K562 (cell line): ENCODE data around the gene DGCR8. TPM values are rescaled to one million over a fixed set of nuclear protein-coding genes. Genes with fewer than 3 reads are reported as not detected.

ENCODE experiments used
- CEBPB ChIP-seq: fragments of 450-650 bp; IDR thresholded peaks from 2 replicates; pipeline ENCODE4 v1.6.1; 2016; ENCODE audit warnings: missing genetic modification characterization, missing compliant biosample characterization
- CXXC5 ChIP-seq: fragments of 250-450 bp; sonication (Bioruptor Pico); IDR thresholded peaks from 2 replicates; pipeline ENCODE4 v1.8.0; 2022; ENCODE audit warnings: inconsistent platforms, mild to moderate bottlenecking, moderate library complexity
- DDX20 ChIP-seq: fragments of 450-650 bp; IDR thresholded peaks from 2 replicates; pipeline ENCODE4 v1.6.1; 2016; ENCODE audit warnings: missing genetic modification characterization, low read depth, mild to moderate bottlenecking, missing compliant biosample characterization, moderate library complexity
- ETV6 ChIP-seq, 3 experiments: fragments of 150-350 bp in 1 of 3; sonication (generic) in 1 of 3; formaldehyde crosslinking in 1 of 3; IDR thresholded peaks; 2 replicates each; pipeline versions ENCODE4 v1.6.1 to v1.8.0; 2014 to 2022; ENCODE audit warnings: borderline replicate concordance in 2 of 3, low read depth in 2 of 3, antibody characterized with exemption in 1 of 3, low read length in 1 of 3, mild to moderate bottlenecking in 1 of 3, missing genetic modification reagents in 1 of 3
- FOXJ2 ChIP-seq: fragments of 200-800 bp; sonication (Bioruptor generic); IDR thresholded peaks from 2 replicates; pipeline ENCODE4 v1.6.1; 2016; ENCODE audit warnings: missing genetic modification characterization, missing compliant biosample characterization
- GABPB2 ChIP-seq: fragments of 250-450 bp; sonication (Bioruptor Pico); conservative IDR thresholded peaks from 2 replicates; pipeline ENCODE4 v1.5.1; 2021; ENCODE audit warnings: mild to moderate bottlenecking
- HMG20A ChIP-seq: fragments of 450-650 bp; formaldehyde crosslinking; conservative IDR thresholded peaks from 2 replicates; pipeline ENCODE4 v1.4.0; 2020; ENCODE audit warnings: mild to moderate bottlenecking, mixed read lengths
- HNRNPL ChIP-seq: fragments of 200-400 bp; formaldehyde crosslinking; IDR thresholded peaks from 2 replicates; pipeline ENCODE4 v1.6.1; 2017; ENCODE audit warnings: low read depth, mild to moderate bottlenecking, low read length
- KLF10 ChIP-seq: fragments of 250-450 bp; sonication (Bioruptor Pico); IDR thresholded peaks from 2 replicates; pipeline ENCODE4 v1.6.1; 2021; ENCODE audit warnings: matching md5 sums
- MAFK ChIP-seq: IDR thresholded peaks from 2 replicates; pipeline ENCODE4 v1.6.1; 2011; ENCODE audit warnings: low read length, improper control_type of control experiment
- MIER1 ChIP-seq: fragments of 450-650 bp; IDR thresholded peaks from 2 replicates; pipeline ENCODE4 v1.6.1; 2016; ENCODE audit warnings: antibody characterized with exemption, mild to moderate bottlenecking, low read depth
- NFRKB ChIP-seq: fragments of 450-650 bp; IDR thresholded peaks from 2 replicates; pipeline ENCODE4 v1.6.1; 2016; ENCODE audit warnings: low read depth
- NR1H2 ChIP-seq: sonication (generic); formaldehyde crosslinking; IDR thresholded peaks from 2 replicates; pipeline ENCODE4 v1.4.0; 2020; ENCODE audit warnings: mild to moderate bottlenecking, missing genetic modification reagents
- PURB ChIP-seq: sonication (generic); formaldehyde crosslinking; IDR thresholded peaks from 2 replicates; pipeline ENCODE4 v1.9.0; 2021; ENCODE audit warnings: low read depth, mild to moderate bottlenecking, missing genetic modification reagents
- RBFOX2 ChIP-seq: fragments of 200-400 bp; formaldehyde crosslinking; IDR thresholded peaks from 2 replicates; pipeline ENCODE4 v1.6.1; 2017; ENCODE audit warnings: low read depth, mild to moderate bottlenecking, low read length, moderate library complexity
- U2AF2 ChIP-seq: fragments of 200-400 bp; formaldehyde crosslinking; optimal IDR thresholded peaks from 2 replicates; pipeline ENCODE3; 2017; ENCODE audit warnings: low read depth, mild to moderate bottlenecking, low read length
- ZNF124 ChIP-seq: sonication (generic); formaldehyde crosslinking; IDR thresholded peaks from 2 replicates; pipeline ENCODE4 v1.8.1; 2022; ENCODE audit warnings: missing genetic modification reagents
- ZNF217 ChIP-seq: sonication (generic); formaldehyde crosslinking; IDR thresholded peaks from 2 replicates; pipeline ENCODE4 v1.8.0; 2022; ENCODE audit warnings: mild to moderate bottlenecking, missing genetic modification reagents
- ZNF347 ChIP-seq: fragments of 450-650 bp; formaldehyde crosslinking; IDR thresholded peaks from 2 replicates; pipeline ENCODE4 v1.4.0; 2020; ENCODE audit warnings: low read depth, mild to moderate bottlenecking, moderate library complexity
- ZNF354B ChIP-seq: fragments of 250-450 bp; sonication (Bioruptor Pico); IDR thresholded peaks from 2 replicates; pipeline ENCODE4 v1.4.0; 2020
- ZSCAN29 ChIP-seq: fragments of 450-650 bp; IDR thresholded peaks from 2 replicates; pipeline ENCODE4 v1.6.1; 2017
- polyA plus RNA-seq, 8 experiments: library from polyadenylated mRNA; depleted of rRNA in 4 of 8; stranded (reverse) in 5 of 8; unstranded in 3 of 8; fragments of >200 nt; fragmentation: Nextera tagmentation in 2 of 8; fragmentation: Illumina TruSeq in 1 of 8; extraction: Ambion mirVana in 2 of 8; extraction: Trizol in 1 of 8; gene quantifications; 2 replicates each; pipeline versions ENCODE4 v1.2.1 to v1.2.3, GENCODE V29; 2011 to 2014; ENCODE audit warnings: inconsistent platforms in 1 of 8, missing spikeins in 1 of 8
- total RNA-seq, 7 experiments: library from RNA; depleted of rRNA in 6 of 7; stranded (reverse); fragments of >200 nt in 6 of 7; fragmentation: Illumina TruSeq in 2 of 7; extraction: Trizol in 2 of 7; gene quantifications; 2 replicates each; pipeline versions ENCODE4 v1.2.1 to v1.2.3, GENCODE V29; 2011 to 2021; ENCODE audit warnings: low replicate concordance in 1 of 7
- TF ChIP-seq, protein P1 (sequence below): fragments of 450-650 bp; formaldehyde crosslinking; IDR thresholded peaks from 2 replicates; pipeline ENCODE4 v1.4.0; 2020; ENCODE audit warnings: mild to moderate bottlenecking, moderate library complexity
- TF ChIP-seq, protein P2 (sequence below): fragments of 450-650 bp; IDR thresholded peaks from 2 replicates; pipeline ENCODE4 v1.6.1; 2016; ENCODE audit warnings: low read depth, mild to moderate bottlenecking, moderate library complexity
- TF ChIP-seq, protein P3 (sequence below): fragments of 450-650 bp; IDR thresholded peaks from 2 replicates; pipeline ENCODE4 v1.6.1; 2017; ENCODE audit warnings: antibody characterized with exemption
- TF ChIP-seq, protein P4 (sequence below): fragments of 450-650 bp; conservative IDR thresholded peaks from 2 replicates; pipeline ENCODE4 v1.6.1; 2016; ENCODE audit warnings: missing genetic modification characterization, low read depth, mild to moderate bottlenecking, missing compliant biosample characterization, moderate library complexity

DGCR8 gene
- total and polyA plus RNA-seq, 9 of the 15 experiments (the other 6 are each of a cell fraction or from before 2014, with no cell fraction given) = 5.9 to 144 (median 80.1) TPM

DNA sequence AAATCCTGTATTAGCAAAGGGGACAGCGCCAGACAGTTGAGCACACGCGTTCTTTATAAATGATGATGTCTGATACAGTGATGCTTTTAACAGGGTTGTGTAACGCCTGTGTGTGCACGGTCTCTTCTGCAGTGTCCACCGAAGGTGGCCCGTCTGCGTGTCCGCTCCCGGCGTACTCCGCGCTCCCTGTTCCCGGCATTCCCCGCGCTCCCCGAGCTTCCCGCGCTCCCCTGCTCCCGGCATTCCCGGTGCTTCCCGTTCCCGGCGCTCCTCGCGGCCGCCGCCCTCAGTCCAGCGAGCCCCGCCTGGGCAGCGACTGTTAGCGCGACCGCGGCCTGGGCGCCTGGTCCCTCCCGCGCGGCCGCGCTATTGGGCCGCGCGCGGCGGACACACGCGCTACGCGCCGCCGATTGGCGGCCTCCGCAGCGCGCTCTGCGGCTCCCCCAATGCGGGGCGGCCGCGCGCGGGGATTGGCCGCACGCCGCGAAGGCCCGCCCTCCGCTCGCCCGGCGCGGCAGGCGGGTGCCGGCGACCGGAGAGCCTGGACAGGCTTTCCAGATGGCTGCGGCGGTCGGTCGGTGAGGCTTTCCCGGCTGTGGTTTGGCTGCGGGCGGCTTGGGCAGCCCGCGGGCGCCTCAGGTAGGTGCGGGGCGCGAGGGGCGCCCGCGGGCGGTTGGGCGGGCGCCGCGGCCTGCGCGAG, at the start of gene DGCR8 (continued):
- TF ChIP-seq DDX20 (tag) = no peak
- peak; percentile 100 for TF ChIP-seq CXXC5
- no peak for TF ChIP-seq RBFOX2
- no peak for TF ChIP-seq ZNF217 (CRISPR knock-in tag)
- TF ChIP-seq ZSCAN29 = no peak
- no peak for TF ChIP-seq FOXJ2 (tag)
- peak; percentile 99 for TF ChIP-seq CEBPB
- TF ChIP-seq HMG20A = no peak
- TF ChIP-seq GABPB2 = peak; percentile 85; the same call in 1 of the 2 replicates
- TF ChIP-seq ZNF354B = no peak
- TF ChIP-seq KLF10 = no peak
- no peak for TF ChIP-seq MIER1
- TF ChIP-seq ETV6 (IDR thresholded peaks at IDR 0.05; ENCODE audit: borderline replicate concordance in 1 of 2, low read depth in 2 of 2, low read length in 1 of 2) = no peak; a peak in 1 of 4 replicates
- TF ChIP-seq ETV6 (CRISPR knock-in tag; IDR thresholded peaks at IDR 0.05; ENCODE audit: borderline replicate concordance) = no peak
- TF ChIP-seq NFRKB = no peak
- TF ChIP-seq NR1H2 = no peak
- TF ChIP-seq, protein P1, sequence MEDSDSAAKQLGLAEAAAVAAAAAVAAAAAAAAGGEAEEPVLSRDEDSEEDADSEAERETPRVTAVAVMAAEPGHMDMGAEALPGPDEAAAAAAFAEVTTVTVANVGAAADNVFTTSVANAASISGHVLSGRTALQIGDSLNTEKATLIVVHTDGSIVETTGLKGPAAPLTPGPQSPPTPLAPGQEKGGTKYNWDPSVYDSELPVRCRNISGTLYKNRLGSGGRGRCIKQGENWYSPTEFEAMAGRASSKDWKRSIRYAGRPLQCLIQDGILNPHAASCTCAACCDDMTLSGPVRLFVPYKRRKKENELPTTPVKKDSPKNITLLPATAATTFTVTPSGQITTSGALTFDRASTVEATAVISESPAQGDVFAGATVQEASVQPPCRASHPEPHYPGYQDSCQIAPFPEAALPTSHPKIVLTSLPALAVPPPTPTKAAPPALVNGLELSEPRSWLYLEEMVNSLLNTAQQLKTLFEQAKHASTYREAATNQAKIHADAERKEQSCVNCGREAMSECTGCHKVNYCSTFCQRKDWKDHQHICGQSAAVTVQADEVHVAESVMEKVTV = no peak
- TF ChIP-seq, protein P2, sequence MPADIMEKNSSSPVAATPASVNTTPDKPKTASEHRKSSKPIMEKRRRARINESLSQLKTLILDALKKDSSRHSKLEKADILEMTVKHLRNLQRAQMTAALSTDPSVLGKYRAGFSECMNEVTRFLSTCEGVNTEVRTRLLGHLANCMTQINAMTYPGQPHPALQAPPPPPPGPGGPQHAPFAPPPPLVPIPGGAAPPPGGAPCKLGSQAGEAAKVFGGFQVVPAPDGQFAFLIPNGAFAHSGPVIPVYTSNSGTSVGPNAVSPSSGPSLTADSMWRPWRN = no peak
- TF ChIP-seq MAFK = no peak; the same call in 1 of the 2 replicates
- TF ChIP-seq HNRNPL = peak; percentile 95
- no peak for TF ChIP-seq ZNF124 (CRISPR knock-in tag)
- TF ChIP-seq ZNF347 (CRISPR knock-in tag) = no peak
- TF ChIP-seq, protein P3, sequence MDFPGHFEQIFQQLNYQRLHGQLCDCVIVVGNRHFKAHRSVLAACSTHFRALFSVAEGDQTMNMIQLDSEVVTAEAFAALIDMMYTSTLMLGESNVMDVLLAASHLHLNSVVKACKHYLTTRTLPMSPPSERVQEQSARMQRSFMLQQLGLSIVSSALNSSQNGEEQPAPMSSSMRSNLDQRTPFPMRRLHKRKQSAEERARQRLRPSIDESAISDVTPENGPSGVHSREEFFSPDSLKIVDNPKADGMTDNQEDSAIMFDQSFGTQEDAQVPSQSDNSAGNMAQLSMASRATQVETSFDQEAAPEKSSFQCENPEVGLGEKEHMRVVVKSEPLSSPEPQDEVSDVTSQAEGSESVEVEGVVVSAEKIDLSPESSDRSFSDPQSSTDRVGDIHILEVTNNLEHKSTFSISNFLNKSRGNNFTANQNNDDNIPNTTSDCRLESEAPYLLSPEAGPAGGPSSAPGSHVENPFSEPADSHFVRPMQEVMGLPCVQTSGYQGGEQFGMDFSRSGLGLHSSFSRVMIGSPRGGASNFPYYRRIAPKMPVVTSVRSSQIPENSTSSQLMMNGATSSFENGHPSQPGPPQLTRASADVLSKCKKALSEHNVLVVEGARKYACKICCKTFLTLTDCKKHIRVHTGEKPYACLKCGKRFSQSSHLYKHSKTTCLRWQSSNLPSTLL = no peak
- no peak for TF ChIP-seq PURB (CRISPR knock-in tag)
- TF ChIP-seq, protein P4, sequence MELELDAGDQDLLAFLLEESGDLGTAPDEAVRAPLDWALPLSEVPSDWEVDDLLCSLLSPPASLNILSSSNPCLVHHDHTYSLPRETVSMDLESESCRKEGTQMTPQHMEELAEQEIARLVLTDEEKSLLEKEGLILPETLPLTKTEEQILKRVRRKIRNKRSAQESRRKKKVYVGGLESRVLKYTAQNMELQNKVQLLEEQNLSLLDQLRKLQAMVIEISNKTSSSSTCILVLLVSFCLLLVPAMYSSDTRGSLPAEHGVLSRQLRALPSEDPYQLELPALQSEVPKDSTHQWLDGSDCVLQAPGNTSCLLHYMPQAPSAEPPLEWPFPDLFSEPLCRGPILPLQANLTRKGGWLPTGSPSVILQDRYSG (tag) = no peak
- TF ChIP-seq U2AF2 = no peak
